ENCODE results near the gene ZBTB24.

ZBTB24 gene

GRCh38 chr6:109506314-109506713 lies 23.3 kb upstream of the ZBTB24 start:
- TF ChIP-seq YY1 (IDR thresholded peaks at IDR 0.05; ENCODE audit: low read depth) (no peak), EGR1 (IDR thresholded peaks at IDR 0.05) (no peak), EP300 (IDR thresholded peaks at IDR 0.05; ENCODE audit: borderline replicate concordance) (no peak), MAX (IDR thresholded peaks at IDR 0.05) (no peak), FOXM1 (IDR thresholded peaks at IDR 0.05; ENCODE audit: borderline replicate concordance, low read depth) (no peak), TEAD4 (IDR thresholded peaks at IDR 0.05) (no peak), NFIC (IDR thresholded peaks at IDR 0.05) (no peak), CEBPB (IDR thresholded peaks at IDR 0.05) (no peak), USF1 (IDR thresholded peaks at IDR 0.05) (no peak), CREB1 (IDR thresholded peaks at IDR 0.05; ENCODE audit: low read depth) (no peak), TCF12 (IDR thresholded peaks at IDR 0.05; ENCODE audit: low read depth) (no peak), REST (IDR thresholded peaks at IDR 0.05; ENCODE audit: low read depth) (no peak), TAF1 (IDR thresholded peaks at IDR 0.05; ENCODE audit: low read depth) (no peak), ZBTB7A (IDR thresholded peaks at IDR 0.05; ENCODE audit: low read depth) (no peak), RAD21 (IDR thresholded peaks at IDR 0.05; ENCODE audit: low read depth) (no peak)

- TF ChIP-seq USF1 (IDR thresholded peaks at IDR 0.05) (no peak), RAD21 (IDR thresholded peaks at IDR 0.05; ENCODE audit: low read depth) (no peak), TEAD4 (IDR thresholded peaks at IDR 0.05) (no peak), YY1 (IDR thresholded peaks at IDR 0.05; ENCODE audit: low read depth) (no peak), EP300 (IDR thresholded peaks at IDR 0.05; ENCODE audit: borderline replicate concordance) (no peak), ZBTB7A (IDR thresholded peaks at IDR 0.05; ENCODE audit: low read depth) (no peak), EGR1 (IDR thresholded peaks at IDR 0.05) (no peak)
These were observed 20.6 kb upstream of the ZBTB24 start for GRCh38 chr6:109503327-109504224.

- TF ChIP-seq TEAD4 (IDR thresholded peaks at IDR 0.05) (no peak), RAD21 (IDR thresholded peaks at IDR 0.05; ENCODE audit: low read depth) (no peak), TAF1 (IDR thresholded peaks at IDR 0.05; ENCODE audit: low read depth) (no peak), MAX (IDR thresholded peaks at IDR 0.05) (no peak), CREB1 (IDR thresholded peaks at IDR 0.05; ENCODE audit: low read depth) (no peak), FOXM1 (IDR thresholded peaks at IDR 0.05; ENCODE audit: borderline replicate concordance, low read depth) (no peak), USF1 (IDR thresholded peaks at IDR 0.05) (no peak)
These were observed 15.9 kb upstream of the ZBTB24 start for GRCh38 chr6:109498936-109499335.

- peak; percentile 7; the same call in 1 of the 2 replicates for TF ChIP-seq TEAD4 (IDR thresholded peaks at IDR 0.05)
- no peak for TF ChIP-seq EP300 (IDR thresholded peaks at IDR 0.05; ENCODE audit: borderline replicate concordance)
- no peak for TF ChIP-seq USF1 (IDR thresholded peaks at IDR 0.05)
- TF ChIP-seq EGR1 (IDR thresholded peaks at IDR 0.05) = no peak
- TF ChIP-seq REST (IDR thresholded peaks at IDR 0.05; ENCODE audit: low read depth) = no peak
- peak; percentile 68 for TF ChIP-seq NFIC (IDR thresholded peaks at IDR 0.05)
- TF ChIP-seq ZBTB7A (IDR thresholded peaks at IDR 0.05; ENCODE audit: low read depth) = no peak
- no peak for TF ChIP-seq MAX (IDR thresholded peaks at IDR 0.05)
These were observed 15.0 kb upstream of the ZBTB24 start for GRCh38 chr6:109498052-109498451.
